ENCODE results near the gene GRAMD1C.
A peak's percentile ranks its signal among the peaks of the same experiment; 100 is the strongest.
"Not testable (repeated sequence)": the region's sequence is repeated elsewhere in the genome, so short reads cannot be mapped to it uniquely, and the experiment has no call there.

GRAMD1C gene

DNA sequence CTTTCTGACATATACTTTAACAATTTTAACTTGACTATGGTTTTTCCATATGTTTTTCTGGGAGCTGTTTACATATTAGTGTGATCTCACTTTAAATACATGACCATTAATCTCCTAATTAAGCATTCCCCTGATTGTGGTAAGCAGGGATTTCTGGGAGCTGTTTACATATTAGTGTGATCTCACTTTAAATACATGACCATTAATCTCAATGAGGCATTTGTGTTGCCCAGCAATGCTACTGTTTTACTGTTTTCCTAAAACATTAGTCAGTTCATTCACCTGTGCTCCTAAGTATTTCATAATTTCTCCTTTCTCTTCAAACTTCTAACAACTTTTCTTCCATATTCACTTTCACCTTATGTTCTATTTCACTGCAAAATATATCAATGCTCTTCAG is 3.6 kb upstream of the GRAMD1C start:
- H3K27me3 Mint-ChIP-seq, result no peaks in the 10 kb centered on the region
- H3K4me1 Mint-ChIP-seq, result peaks cover 32% of the 10 kb centered on the region
- ATAC-seq (ENCODE audit: low read depth) (no peak), DNase-seq (ENCODE audit: low spot score in 2 of 2) (no peak)
- no peak overlapping the region for H3K4me3 Mint-ChIP-seq
- peaks cover 3% of the 10 kb centered on the region for H3K9me3 Mint-ChIP-seq
- peak overlapping the region; percentile 11 for H3K27ac Mint-ChIP-seq
- peaks cover 4% of the 10 kb centered on the region for H3K36me3 Mint-ChIP-seq

DNA sequence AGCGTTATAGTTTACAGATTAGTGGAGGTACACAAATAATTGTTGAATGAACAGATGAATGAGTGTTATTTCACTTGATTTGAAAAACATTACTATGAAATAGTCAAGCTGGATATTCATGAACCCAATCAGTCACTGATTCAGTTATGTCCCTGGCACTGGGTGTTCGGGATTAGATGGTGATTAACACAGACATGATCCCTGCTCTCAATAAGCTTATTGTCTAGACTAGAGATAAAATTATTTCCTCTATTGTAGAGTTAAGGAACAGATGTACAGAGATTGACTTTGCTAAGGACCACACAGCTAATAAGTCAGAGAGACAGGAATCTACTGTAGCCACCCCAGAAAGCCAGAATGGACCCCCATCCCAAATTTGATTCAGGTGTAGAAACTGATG is 963 bp downstream of the GRAMD1C start:
- H3K4me3 Mint-ChIP-seq, result peak overlapping the region; percentile 88
- peaks cover 18% of the 10 kb centered on the region for H3K4me1 Mint-ChIP-seq
- H3K9me3 Mint-ChIP-seq, result no peaks in the 10 kb centered on the region
- H3K36me3 Mint-ChIP-seq, result no peaks in the 10 kb centered on the region
- no peaks in the 10 kb centered on the region for H3K27me3 Mint-ChIP-seq
- DNase-seq (ENCODE audit: low spot score in 2 of 2), result no peak
- ATAC-seq (ENCODE audit: low read depth), result no peak
- H3K27ac Mint-ChIP-seq, result peak overlapping the region; percentile 83

DNA sequence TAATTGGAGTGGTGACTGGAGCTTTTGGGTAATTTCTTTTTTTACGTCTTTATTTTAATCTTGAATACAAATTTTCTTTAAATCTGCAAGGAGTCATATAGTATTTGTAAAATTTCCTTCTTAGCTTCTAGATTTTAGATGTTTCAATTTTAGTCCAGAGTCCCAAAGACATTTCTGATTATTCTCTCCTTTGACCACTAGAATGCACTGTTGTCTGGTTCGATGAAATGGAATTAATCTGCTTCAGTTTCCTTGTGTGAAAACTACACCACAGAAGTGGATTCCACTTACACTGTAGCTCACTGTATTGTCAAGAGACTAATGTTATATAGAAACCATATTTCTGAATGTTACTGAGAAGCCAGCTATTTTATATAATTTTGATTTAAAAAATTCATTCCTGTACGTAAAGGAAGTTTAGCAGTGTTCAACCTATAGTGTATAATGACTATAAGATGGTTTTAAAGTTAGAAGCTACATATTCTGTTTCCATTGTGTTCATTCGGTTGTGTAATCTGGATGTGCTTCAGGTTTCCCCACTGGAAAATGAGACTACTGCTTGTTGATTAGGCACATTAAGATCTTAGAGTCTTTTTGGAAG is 6.1 kb downstream of the GRAMD1C start:
- Mint-ChIP-seq H3K27ac (no peak overlapping the region), H3K4me1 (peaks cover 3% of the 10 kb centered on the region), H3K36me3 (peaks cover 4% of the 10 kb centered on the region), H3K27me3 (no peaks in the 10 kb centered on the region), H3K9me3 (no peaks in the 10 kb centered on the region), H3K4me3 (no peak overlapping the region)
- ATAC-seq (ENCODE audit: low read depth), result peak; percentile 60
- peak in 1 of 2 donors; percentile 21 for DNase-seq (ENCODE audit: low spot score in 2 of 2)

DNA sequence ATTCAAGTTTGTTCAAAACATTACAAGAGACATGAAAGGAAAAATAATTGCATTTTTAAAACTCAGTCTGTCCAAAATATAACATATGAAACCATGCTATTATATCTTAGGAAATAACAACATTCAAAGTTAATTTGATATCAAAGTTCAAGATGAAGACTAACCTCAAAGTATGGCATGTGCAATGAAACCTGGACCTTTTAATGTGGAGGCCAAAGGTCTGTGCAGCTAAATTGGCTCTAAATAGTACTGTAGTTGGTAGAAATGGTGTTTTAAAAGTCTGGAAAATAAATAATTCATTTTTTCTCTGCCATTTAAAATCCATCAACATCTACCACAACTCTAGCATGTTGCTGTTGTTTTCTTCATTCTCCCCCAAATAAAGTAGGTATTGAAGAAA is 8.7 kb downstream of the GRAMD1C start:
- Mint-ChIP-seq H3K27me3 (no peaks in the 10 kb centered on the region), H3K27ac (no peak overlapping the region), H3K9me3 (no peaks in the 10 kb centered on the region), H3K4me1 (no peaks in the 10 kb centered on the region), H3K36me3 (peaks cover 6% of the 10 kb centered on the region), H3K4me3 (no peak overlapping the region)
- ATAC-seq (ENCODE audit: low read depth) (no peak), DNase-seq (ENCODE audit: low spot score in 2 of 2) (no peak)

DNA sequence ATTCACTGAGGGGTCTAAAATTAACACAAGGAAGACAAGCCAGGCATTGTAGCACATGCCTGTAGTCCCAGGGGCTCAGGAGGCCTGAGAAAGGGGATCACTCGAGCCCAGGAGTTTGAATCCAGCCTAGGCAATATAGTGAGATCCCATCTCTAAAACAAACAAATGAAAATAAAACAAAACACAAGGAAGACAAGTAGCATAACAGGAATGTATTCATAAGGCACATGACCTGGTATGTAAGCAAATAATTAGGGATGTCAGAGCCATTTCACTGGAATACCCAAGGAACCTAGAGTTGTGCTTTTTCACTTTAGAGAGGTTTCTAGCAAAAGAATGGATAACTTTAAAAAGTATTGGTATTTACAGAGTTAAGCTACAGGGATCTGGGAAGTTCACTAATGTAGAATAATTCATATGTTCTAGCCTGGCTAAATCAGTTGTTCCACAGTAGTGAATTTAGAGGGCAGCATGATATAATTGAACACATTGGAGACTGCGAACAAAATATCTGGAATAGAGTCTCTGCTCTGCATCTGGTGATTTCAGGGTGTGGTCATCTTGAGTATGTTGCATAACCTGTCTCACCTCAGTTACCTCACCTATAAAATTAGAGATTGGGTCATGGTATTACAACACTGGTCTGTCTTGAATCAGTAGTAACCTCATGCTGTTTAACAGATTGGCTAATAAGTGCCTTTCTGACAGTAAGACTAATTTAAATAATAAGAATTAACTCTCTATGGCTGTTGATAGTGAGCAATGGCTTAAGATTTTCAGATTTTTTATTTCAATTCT is 9.3 kb downstream of the GRAMD1C start:
- DNase-seq (ENCODE audit: low spot score in 2 of 2), result no peak
- no peaks in the 10 kb centered on the region for H3K27me3 Mint-ChIP-seq
- H3K36me3 Mint-ChIP-seq, result peaks cover 6% of the 10 kb centered on the region
- H3K4me1 Mint-ChIP-seq, result no peaks in the 10 kb centered on the region
- no peak overlapping the region for H3K27ac Mint-ChIP-seq
- no peak overlapping the region for H3K4me3 Mint-ChIP-seq
- no peaks in the 10 kb centered on the region for H3K9me3 Mint-ChIP-seq
- ATAC-seq (ENCODE audit: low read depth), result no peak

DNA sequence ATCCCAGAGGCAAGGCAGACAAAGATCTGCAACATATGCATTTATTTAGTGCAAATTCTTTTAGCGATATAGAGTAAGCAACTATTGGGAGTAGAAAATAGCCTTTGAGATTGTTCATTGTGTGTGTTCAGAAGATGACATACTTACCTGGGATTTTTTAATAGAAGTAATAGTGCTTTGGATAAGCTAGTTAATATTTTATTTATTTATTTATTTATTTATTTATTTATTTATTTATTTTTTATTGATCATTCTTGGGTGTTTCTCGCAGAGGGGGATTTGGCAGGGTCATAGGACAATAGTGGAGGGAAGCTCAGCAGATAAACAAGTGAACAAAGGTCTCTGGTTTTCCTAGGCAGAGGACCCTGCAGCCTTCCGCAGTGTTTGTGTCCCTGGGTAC is 10.5 kb downstream of the GRAMD1C start:
- not testable (repeated sequence) for H3K27me3 Mint-ChIP-seq; H3K27ac Mint-ChIP-seq; H3K9me3 Mint-ChIP-seq; H3K4me1 Mint-ChIP-seq; H3K36me3 Mint-ChIP-seq; ATAC-seq (ENCODE audit: low read depth); H3K4me3 Mint-ChIP-seq; DNase-seq (ENCODE audit: low spot score in 2 of 2)

DNA sequence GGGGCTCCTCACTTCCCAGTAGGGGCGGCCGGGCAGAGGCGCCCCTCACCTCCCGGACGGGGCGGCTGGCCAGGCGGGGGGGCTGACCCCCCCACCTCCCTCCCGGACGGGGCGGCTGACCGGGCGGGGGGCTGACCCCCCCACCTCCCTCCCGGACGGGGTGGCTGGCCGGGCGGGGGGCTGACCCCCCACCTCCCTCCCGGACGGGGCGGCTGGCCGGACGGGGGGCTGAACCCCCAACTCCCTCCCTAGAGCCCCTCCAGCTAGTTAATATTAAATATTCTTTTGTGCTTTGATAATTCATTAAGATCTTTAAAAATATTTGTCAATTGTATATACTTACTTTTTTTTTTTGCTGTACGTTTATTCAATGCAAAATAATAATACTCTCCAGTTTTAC is 11.3 kb downstream of the GRAMD1C start:
- not testable (repeated sequence) for H3K27me3 Mint-ChIP-seq; H3K4me1 Mint-ChIP-seq; H3K27ac Mint-ChIP-seq; ATAC-seq (ENCODE audit: low read depth); DNase-seq (ENCODE audit: low spot score in 2 of 2); H3K36me3 Mint-ChIP-seq; H3K9me3 Mint-ChIP-seq; H3K4me3 Mint-ChIP-seq

DNA sequence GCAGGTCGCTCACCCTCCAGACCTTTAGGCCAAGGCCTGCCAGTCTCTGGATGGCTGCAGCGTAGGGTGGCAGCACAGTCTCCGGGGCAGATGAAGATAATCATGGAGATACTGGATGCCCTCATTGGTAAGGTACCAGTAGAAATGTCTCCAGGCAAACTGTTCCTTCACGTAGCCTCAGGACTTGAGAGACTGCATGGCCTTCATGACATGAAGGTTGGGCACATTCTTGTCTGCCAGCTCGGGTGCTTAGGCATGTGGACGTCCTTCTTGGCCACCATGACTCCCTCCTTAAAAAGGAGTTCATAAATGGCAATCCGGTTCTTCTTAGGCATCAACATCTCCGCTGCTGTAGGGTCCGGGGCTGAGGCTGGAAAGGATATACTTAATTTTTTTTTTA is 11.8 kb downstream of the GRAMD1C start:
- not testable (repeated sequence) for H3K27me3 Mint-ChIP-seq

DNA sequence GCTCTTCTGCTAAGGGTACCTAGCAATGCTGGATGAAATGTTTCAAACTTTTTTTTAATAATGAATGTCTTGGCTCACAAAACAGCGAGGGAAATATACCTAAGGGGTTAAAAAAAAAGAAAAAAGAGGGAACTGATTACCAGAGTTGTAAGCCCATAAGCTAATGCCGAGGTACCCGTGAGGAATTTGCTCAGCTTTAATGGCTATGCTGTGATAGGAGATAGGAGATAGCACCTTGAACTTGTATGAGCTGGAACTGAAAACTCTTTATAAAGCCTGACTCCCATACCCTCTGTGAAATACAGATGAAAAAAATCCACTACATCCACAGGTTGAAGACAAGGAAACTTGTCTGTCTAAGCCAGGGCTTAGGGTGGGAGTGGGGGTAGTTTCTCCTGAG is 13.9 kb downstream of the GRAMD1C start:
- ATAC-seq (ENCODE audit: low read depth), result no peak
- no peak for DNase-seq (ENCODE audit: low spot score in 2 of 2)
- no peaks in the 10 kb centered on the region for H3K4me1 Mint-ChIP-seq
- no peak overlapping the region for H3K27ac Mint-ChIP-seq
- H3K4me3 Mint-ChIP-seq, result no peak overlapping the region
- H3K9me3 Mint-ChIP-seq, result no peaks in the 10 kb centered on the region
- H3K36me3 Mint-ChIP-seq, result peaks cover 4% of the 10 kb centered on the region
- H3K27me3 Mint-ChIP-seq, result no peaks in the 10 kb centered on the region

More for the DNA sequence above, 11.8 kb downstream of the GRAMD1C start:
- not testable (repeated sequence) for H3K4me1 Mint-ChIP-seq; H3K9me3 Mint-ChIP-seq; ATAC-seq (ENCODE audit: low read depth); H3K4me3 Mint-ChIP-seq; H3K27ac Mint-ChIP-seq; H3K36me3 Mint-ChIP-seq; DNase-seq (ENCODE audit: low spot score in 2 of 2)

DNA sequence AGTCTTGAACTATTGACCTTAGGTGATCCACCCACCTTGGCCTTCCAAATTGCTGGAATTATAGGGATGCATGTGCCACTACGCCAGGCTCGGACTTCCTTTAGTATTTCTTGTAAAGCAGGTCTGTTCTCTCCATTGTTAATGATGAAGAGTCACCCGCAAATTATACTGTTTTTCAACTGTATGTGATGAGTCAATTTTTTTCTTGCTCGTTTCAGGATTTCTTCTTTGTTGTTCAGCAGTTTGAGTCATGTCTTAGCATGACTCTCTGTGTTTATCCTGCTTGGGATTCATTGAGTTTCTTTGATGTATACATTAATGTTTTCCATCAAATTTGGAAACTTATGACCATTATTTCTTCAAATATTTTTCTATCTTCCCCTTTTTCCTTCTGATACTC is 28.9 kb downstream of the GRAMD1C start:
- DNase-seq (ENCODE audit: low spot score in 2 of 2) (no peak), ATAC-seq (ENCODE audit: low read depth) (no peak)
- Mint-ChIP-seq H3K27me3 (no peaks in the 10 kb centered on the region), H3K9me3 (peaks cover 4% of the 10 kb centered on the region), H3K36me3 (peaks cover 16% of the 10 kb centered on the region), H3K4me3 (no peak overlapping the region), H3K27ac (no peak overlapping the region), H3K4me1 (peaks cover 3% of the 10 kb centered on the region)

DNA sequence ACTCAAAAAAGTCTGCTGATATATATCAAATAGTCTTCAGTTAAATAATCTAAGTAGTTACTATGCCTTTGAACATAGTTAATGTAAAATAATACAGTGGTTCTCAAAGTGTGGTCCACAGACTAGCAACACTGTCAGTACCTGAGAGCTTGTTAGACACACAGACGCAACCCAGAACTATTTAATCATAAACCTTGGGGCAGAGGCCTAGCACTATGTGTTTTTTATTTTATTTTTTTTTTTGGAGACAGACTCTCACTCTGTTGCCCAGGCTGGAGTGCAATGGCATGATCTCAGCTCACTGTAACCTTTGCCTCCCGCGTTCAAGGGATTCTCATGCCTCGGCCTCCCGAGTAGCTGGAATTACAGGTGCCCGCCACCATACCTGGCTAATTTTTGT is 34.7 kb downstream of the GRAMD1C start:
- no peak overlapping the region for H3K4me3 Mint-ChIP-seq
- peaks cover 23% of the 10 kb centered on the region for H3K36me3 Mint-ChIP-seq
- no peak for ATAC-seq (ENCODE audit: low read depth)
- no peak for DNase-seq (ENCODE audit: low spot score in 2 of 2)
- no peaks in the 10 kb centered on the region for H3K4me1 Mint-ChIP-seq
- no peaks in the 10 kb centered on the region for H3K9me3 Mint-ChIP-seq
- H3K27ac Mint-ChIP-seq, result no peak overlapping the region
- no peaks in the 10 kb centered on the region for H3K27me3 Mint-ChIP-seq

DNA sequence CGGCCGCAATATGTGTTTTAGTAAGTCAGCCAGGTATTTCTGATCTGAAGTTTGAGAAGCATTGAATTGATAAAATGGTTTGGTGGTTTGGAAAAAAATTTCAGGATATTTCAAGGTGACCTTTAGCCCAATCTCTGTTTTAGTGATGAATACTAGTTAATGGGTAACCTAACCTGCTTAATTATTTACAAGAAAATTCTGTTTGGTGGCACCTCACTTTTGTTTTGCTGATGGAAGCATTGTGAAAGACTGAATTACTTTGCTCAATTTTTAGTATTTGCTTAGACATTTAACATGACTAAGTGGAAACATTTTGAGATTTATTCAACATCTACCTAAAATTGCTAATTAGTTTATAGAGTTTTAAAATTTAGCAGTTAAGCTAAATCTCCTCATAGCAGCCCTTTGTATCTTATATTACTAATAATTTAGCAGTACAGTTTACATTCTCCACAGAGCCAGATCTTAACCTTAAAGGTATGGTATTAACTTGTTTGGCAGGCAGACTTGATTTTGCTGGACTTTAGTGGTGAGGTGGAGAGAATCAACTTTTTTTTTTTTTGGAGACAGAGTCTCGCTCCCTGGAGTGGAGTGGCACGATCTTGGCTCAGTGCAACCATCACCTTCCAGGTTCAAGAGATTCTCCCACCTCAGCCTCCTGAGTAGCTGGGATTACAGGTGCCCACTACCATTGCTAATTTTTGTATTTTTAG is 35.4 kb downstream of the GRAMD1C start:
- no peaks in the 10 kb centered on the region for H3K9me3 Mint-ChIP-seq
- no peak for DNase-seq (ENCODE audit: low spot score in 2 of 2)
- no peaks in the 10 kb centered on the region for H3K4me1 Mint-ChIP-seq
- no peak for ATAC-seq (ENCODE audit: low read depth)
- H3K36me3 Mint-ChIP-seq, result peaks cover 21% of the 10 kb centered on the region
- H3K4me3 Mint-ChIP-seq, result no peak overlapping the region
- H3K27me3 Mint-ChIP-seq, result no peaks in the 10 kb centered on the region
- H3K27ac Mint-ChIP-seq, result no peak overlapping the region

DNA sequence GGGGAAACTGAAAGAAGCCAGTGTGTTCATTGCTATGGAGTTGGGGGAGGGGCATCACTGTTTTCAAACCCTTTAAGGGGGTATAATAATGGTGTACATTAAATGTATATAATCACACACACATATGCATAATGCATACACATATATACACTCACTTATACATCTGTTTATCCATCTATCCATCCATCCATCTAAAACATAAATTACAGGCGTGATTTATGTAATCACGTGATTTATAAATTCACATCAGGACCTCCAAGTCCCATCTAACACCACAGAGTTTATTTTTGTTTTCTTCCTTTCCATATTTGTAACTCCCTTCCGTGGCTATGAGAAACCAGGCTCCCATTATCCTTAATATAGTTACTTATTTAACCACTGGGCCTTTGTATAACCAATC is 39.8 kb downstream of the GRAMD1C start:
- H3K36me3 Mint-ChIP-seq, result peaks cover 26% of the 10 kb centered on the region
- no peaks in the 10 kb centered on the region for H3K27me3 Mint-ChIP-seq
- H3K27ac Mint-ChIP-seq, result no peak overlapping the region
- no peak for ATAC-seq (ENCODE audit: low read depth)
- H3K4me3 Mint-ChIP-seq, result no peak overlapping the region
- H3K4me1 Mint-ChIP-seq, result no peaks in the 10 kb centered on the region
- H3K9me3 Mint-ChIP-seq, result peaks cover 2% of the 10 kb centered on the region
- DNase-seq (ENCODE audit: low spot score in 2 of 2), result no peak

DNA sequence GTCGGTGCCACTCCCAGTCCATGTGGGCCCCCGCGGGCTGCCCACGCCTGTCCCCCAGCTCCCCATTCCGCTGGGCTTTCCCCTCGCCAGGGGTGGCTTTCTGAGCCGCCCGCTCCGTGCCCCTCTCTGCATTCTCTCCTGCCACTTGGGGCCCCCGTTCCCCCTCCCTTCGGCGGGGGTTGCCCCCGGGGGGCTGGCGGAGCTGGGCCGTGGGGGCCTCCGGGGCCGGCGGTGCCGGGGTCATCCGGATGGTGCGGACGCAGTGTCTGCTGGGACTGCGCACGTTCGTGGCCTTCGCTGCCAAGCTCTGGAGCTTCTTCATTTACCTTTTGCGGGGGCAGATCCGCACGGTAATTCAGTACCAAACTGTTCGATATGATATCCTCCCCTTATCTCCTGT is 46.5 kb downstream of the GRAMD1C start:
- DNase-seq (ENCODE audit: low spot score in 2 of 2) (no peak), ATAC-seq (ENCODE audit: low read depth) (no peak)
- peaks cover 5% of the 10 kb centered on the region for H3K9me3 Mint-ChIP-seq
- peaks cover 20% of the 10 kb centered on the region for H3K36me3 Mint-ChIP-seq
- H3K27ac Mint-ChIP-seq, result no peak overlapping the region
- H3K4me1 Mint-ChIP-seq, result no peaks in the 10 kb centered on the region
- no peaks in the 10 kb centered on the region for H3K27me3 Mint-ChIP-seq
- no peak overlapping the region for H3K4me3 Mint-ChIP-seq
